ENCODE results near the gene CSPG4.
"Not testable (repeated sequence)": the region's sequence is repeated elsewhere in the genome, so short reads cannot be mapped to it uniquely, and the experiment has no call there.

The CSPG4 gene

GRCh38 chr15:75750261-75751050, 37.8 kb upstream of the CSPG4 start:
- no peak for ATAC-seq

GRCh38 chr15:75749820-75750219, 37.2 kb upstream of the CSPG4 start:
- TF ChIP-seq SNAI2 (CRISPR knock-in tag; IDR thresholded peaks at IDR 0.05) (no peak), ZFP3 (CRISPR knock-in tag; IDR thresholded peaks at IDR 0.05) (no peak), TOX (CRISPR knock-in tag; IDR thresholded peaks at IDR 0.05; ENCODE audit: borderline replicate concordance) (no peak), ZNF70 (CRISPR knock-in tag; IDR thresholded peaks at IDR 0.05) (no peak), ISL1 (CRISPR knock-in tag; IDR thresholded peaks at IDR 0.05) (no peak)

More at GRCh38 chr15:75750261-75751050, 37.8 kb upstream of the CSPG4 start:
- no peak for TF ChIP-seq TCF4 (CRISPR knock-in tag; IDR thresholded peaks at IDR 0.05; ENCODE audit: borderline replicate concordance)
- no peak for TF ChIP-seq TOX (CRISPR knock-in tag; IDR thresholded peaks at IDR 0.05; ENCODE audit: borderline replicate concordance)
- TF ChIP-seq CREB5 (CRISPR knock-in tag; IDR thresholded peaks at IDR 0.05; ENCODE audit: low read depth), result no peak
- TF ChIP-seq POU6F1 (CRISPR knock-in tag; IDR thresholded peaks at IDR 0.05; ENCODE audit: borderline replicate concordance, low read depth), result no peak
- TF ChIP-seq GLIS3 (CRISPR knock-in tag; IDR thresholded peaks at IDR 0.05), result no peak
- TF ChIP-seq ZNF565 (CRISPR knock-in tag; conservative IDR thresholded peaks at IDR 0.05; ENCODE audit: low read depth), result no peak
- no peak for TF ChIP-seq BACH2 (CRISPR knock-in tag; IDR thresholded peaks at IDR 0.05; ENCODE audit: borderline replicate concordance)
- no peak for TF ChIP-seq PATZ1 (CRISPR knock-in tag; IDR thresholded peaks at IDR 0.05; ENCODE audit: borderline replicate concordance)
- no peak for TF ChIP-seq ZFP30 (CRISPR knock-in tag; IDR thresholded peaks at IDR 0.05)
- TF ChIP-seq ZFP3 (CRISPR knock-in tag; IDR thresholded peaks at IDR 0.05), result no peak
- no peak for TF ChIP-seq SNAI2 (CRISPR knock-in tag; IDR thresholded peaks at IDR 0.05)
- no peak for TF ChIP-seq RARB (CRISPR knock-in tag; IDR thresholded peaks at IDR 0.05)
- no peak for TF ChIP-seq ZC3H10 (CRISPR knock-in tag; IDR thresholded peaks at IDR 0.05)

GRCh38 chr15:75748882-75749281, 36.2 kb upstream of the CSPG4 start:
- not testable (repeated sequence) for ATAC-seq

More at GRCh38 chr15:75749820-75750219, 37.2 kb upstream of the CSPG4 start:
- no peak for ATAC-seq

GRCh38 chr15:75747121-75747520, 34.5 kb upstream of the CSPG4 start:
- not testable (repeated sequence) for ATAC-seq

- no peak for ATAC-seq
- TF ChIP-seq ZNF565 (CRISPR knock-in tag; conservative IDR thresholded peaks at IDR 0.05; ENCODE audit: low read depth) (no peak), ESRRG (CRISPR knock-in tag; IDR thresholded peaks at IDR 0.05) (no peak), ZNF70 (CRISPR knock-in tag; IDR thresholded peaks at IDR 0.05) (no peak), ZC3H10 (CRISPR knock-in tag; IDR thresholded peaks at IDR 0.05) (no peak)
These were observed 32.7 kb upstream of the CSPG4 start for GRCh38 chr15:75745305-75745704.

GRCh38 chr15:75742346-75742745, 29.7 kb upstream of the CSPG4 start:
- not testable (repeated sequence) for ATAC-seq

- no peak for ATAC-seq
- TF ChIP-seq PATZ1 (CRISPR knock-in tag; IDR thresholded peaks at IDR 0.05; ENCODE audit: borderline replicate concordance) (no peak), PPARA (CRISPR knock-in tag; IDR thresholded peaks at IDR 0.05; ENCODE audit: borderline replicate concordance) (no peak), CSDC2 (CRISPR knock-in tag; IDR thresholded peaks at IDR 0.05) (no peak), ISL1 (CRISPR knock-in tag; IDR thresholded peaks at IDR 0.05) (no peak), TSHZ2 (CRISPR knock-in tag; IDR thresholded peaks at IDR 0.05) (no peak)
These were observed 27.1 kb upstream of the CSPG4 start for GRCh38 chr15:75739791-75740190.
